Epidermal melanocyte (primary cell): ENCODE measurements around the gene FBLN5.
"Not testable (repeated sequence)": the region's sequence is repeated elsewhere in the genome, so short reads cannot be mapped to it uniquely, and the experiment has no call there.

Experiments used
- DNase-seq: peaks from one replicate; pipeline ENCODE4 v3.0.0; 2011; ENCODE audit warnings: low spot score; ENCODE audit not compliant: insufficient read length

FBLN5 gene

DNA sequence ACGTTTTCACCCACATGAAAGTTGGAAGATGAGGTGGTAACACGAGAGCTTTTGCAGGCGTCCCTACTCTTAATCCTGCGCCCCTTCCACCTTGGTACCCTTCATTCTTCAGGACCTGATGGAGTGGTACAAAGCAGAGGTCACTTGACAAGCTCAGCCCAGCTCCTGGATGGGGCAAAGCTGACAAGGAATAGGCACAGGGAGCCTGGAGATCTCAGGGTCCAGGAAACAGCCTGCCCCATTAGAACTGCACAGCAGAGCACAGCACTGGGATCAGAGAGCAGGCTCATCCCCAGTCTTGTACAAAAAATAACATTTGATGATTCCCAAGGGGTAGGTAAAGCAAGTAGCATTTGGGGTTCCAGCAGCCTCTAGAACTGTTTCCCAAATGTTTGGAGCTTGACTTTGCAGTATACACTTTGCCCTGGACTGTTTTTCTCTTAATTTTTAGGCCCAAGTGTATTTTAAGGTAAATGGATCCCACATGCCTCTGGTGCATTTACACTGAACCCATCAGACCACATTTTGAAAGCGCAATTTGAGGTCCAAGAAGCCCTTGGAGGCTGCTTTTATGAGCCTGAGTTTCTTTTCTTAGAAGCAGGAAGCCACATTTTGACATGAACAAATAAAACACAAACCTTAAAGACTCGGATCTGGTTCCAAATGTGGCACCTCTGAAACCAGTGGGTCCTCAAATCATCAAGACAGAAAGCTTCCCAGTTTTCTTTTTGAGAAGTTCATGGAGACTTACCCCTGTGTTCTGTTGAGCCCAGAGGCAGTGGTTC lies 80.8 kb downstream of the FBLN5 start:
- no peak for DNase-seq

DNA sequence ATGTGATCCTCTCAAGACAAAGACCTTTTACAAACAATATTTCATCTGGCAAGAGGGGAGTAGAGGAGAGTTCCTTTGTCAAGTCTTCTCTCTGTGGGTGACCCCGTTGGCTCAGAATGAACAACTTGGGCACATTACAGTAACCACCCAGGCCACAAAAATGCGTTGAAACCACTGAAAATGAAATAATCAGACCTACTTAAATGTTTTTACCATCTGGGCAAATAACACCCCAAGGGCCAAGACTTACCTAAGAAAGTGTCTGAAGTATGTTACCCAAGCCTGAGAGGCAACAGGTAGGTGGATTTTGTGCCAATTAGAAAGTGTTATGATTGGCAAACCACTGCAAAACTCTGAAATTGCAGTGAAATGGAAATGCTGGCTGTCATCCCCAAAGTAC lies 81.4 kb downstream of the FBLN5 start:
- no peak for DNase-seq

DNA sequence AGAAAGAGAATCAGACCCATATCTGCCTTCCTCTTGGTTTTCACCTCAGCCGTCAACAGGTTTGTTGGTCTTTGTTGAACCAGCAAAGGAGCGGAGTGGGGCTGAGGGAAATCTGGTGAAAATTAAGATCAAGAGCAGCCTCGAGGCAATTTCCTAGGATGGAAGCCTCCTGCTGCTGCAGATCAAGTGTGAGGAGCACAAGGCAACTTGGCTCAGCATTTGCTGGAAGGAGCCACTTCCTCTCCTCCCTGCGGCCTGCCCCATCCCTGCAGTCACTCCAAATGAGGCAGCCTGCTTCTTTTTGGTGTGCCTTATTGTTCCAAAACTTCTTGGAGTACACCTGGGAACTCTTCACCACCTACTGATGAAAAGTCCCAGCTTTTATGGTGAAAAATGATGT lies 85.1 kb downstream of the FBLN5 start:
- DNase-seq: no peak

DNA sequence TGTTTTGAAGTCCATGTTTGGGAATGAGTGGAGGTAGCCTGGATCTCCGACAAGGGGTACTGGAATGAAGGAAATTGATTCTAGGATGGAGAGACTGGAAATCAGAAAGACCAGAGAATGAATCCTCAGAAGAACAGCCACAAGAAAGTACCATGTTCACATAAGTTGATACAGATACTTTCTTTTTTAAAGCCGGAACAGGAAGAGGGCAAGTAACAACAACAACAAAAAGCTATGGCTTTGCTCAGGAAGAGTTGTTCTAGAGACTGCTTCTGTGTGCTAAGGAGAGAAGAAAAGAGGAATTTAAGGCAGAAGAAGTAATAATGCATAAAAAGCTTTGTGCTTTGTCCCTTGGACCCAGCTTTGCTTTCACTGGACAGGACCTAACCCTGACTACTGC lies 86.4 kb downstream of the FBLN5 start:
- no peak for DNase-seq

DNA sequence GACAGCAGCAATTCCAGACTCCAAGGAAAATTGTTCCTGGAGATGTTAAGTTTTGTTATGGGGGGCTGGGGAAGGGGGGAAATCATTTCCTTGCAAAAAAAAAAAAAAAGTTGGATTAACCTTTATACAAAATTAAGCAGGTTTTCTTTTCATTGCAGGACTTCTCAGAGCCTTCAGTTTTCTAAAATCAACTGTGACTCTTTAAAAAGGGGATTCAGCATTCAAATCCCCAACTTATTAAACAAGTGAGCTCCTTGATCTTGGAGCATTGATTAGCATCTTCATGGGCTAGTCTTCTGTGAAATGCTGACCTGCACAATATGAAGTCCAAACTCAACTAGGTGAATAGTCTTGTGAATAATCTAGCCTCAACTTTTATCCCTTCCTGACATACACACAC lies 87.3 kb downstream of the FBLN5 start:
- DNase-seq: no peak

DNA sequence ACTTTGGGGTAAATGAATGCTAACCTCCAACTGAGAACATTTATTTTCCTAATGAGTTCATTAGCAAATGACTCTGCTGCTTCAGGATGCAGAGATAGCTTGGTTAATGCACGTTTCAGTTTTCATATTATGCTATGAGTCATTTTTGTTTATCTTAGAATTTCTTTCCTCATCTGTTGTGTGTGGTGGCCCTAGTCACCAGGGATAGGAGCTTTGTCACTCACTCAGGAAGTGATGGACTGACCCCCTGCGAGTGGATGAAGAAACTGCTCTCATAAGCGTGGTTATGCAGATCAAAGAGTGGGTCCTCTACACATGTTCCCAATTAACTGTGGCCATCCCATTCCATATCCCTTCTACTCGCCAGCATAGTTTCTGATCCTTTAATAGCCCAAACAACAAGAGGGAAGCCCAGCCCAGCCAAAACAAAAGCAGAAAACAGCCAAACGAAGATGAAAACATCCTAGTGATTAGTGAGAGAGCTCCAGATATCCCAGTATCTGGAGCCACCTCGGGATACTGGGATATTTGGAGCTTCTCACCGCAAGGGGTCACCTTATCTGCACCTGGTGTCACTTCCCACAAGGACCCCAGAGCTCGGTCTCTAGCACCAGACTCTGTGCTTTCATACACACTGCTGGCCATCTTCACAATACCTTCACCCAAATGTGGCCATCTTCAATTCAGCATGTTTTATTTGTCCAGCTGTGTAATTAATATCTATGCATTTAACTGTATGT lies 88.8 kb downstream of the FBLN5 start:
- peak; percentile 47 for DNase-seq

DNA sequence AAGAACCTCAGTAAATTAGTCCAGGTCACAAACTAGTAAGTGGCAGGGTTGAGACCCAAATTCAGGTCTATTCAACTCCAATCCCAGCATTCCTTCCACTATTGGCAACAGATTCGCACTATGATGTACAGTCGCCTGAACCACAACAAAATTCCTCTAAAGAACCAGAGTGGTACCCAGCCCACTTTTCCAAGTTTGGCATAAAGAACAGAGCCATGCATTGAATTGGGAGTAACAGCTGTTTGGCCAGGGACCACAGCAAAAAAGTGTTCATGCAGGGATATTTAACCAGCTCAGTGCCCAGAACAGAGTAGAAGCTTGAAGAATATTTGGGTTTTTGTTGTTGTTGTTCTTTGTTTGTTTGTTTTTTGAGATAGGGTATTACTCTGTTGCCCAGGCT lies 89.9 kb downstream of the FBLN5 start:
- DNase-seq: no peak

DNA sequence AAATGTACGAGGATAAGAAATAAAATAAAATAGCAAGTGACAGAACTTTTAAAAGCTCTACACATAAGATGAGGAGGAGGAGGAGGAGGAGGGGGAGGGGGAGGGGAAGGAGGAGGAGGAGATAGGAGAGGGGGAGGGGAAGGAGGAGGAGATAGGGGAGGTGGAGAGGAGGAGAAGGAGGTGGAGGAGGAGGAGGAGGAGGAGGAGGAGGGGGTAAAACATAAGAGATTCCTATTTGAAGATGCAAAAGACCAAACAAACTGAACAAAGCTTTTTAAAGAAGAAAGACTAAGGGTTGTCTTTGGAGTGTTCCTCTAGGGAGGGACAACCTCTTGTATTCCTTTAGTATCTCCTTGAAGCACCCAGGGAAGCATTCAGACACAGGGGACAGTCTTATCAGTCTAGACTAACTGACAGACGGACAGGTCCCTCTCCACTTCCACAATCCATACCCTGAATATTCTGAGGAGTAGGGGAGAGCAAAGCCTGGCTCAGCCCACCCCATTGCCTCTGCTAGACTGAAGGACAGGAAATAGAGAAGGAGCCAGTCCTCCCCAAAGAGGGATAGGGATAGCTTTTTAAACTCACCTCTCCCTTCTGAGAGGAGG lies 93.1 kb downstream of the FBLN5 start:
- no peak for DNase-seq

DNA sequence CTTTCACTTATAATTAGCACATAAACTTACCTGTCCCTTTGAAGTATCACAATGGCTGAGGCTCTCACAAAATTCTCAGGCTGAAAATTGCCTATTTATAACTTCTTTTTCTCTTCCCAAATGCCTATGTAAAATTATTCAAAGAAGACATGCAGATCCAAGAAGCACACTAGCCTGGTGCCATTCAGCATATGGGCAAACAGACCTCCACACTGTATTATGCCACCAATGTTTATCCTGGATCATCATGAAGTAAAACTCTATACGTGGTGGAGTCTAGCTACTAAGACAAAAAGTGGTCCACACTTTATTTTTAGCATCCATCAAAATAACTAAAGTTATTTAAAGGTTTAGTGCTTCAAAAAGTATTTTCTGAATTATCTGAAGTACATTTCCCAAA lies 95.9 kb downstream of the FBLN5 start:
- DNase-seq: no peak

DNA sequence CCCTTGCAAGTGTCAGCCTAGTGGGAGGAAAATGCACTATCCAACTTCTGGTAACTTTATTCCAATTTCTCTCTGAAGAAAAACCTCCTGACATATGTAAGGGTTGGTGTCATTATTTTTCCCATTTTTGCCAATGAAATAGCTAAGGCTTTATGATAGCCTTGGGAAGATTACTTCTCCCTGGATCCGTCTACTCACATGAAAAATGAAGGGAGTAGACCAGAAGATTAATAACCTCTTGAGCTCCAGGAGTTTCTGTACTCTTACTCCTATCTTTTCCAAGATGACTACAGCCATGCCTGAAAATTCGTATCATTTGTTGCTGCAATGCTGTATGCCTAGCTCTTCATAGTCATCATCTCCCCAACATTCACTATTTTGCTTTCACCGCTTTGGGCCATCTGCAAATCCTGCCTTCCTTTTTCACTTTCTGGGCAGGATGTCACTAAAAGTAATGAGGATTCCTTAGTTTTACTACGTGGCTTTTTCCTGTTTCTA lies 98.9 kb downstream of the FBLN5 start:
- no peak for DNase-seq

DNA sequence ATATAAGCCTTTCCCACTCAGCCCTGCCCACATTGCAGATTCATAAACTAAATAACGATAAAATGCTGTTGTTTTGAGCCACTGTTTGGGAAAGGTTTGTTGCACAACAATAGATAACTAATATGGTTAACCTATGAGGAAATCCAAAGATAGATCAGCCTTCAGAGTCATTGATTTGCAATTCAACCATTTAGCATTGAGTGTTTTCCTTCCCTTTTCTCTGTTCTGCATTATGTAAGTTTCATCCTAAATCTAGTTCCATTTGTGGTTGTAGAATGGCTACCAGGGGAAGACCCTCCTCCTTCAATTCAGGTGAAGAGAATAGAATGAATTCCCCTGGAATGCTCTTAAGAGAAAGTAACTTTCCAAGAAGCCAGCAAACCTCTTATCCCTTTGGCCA lies 99.8 kb downstream of the FBLN5 start:
- no peak for DNase-seq

DNA sequence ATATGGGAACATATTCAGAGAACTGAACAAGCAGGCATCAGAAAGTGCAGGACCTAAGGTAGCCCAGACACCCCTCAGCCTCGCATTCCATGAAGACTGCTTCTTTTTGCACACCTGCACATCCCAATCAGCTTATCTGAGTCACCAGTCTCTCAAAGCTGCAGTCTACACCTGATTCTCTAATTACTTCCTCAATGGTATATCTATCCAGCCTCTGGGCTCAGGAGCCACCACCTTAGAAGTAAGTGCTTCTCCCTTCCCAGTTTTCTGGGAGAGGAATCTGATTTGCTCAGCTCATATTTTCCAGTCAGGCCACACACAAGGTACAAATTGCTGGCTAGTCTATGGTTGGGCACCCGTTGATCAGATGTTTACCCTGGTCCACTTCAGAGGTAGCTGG lies 101.8 kb downstream of the FBLN5 start:
- no peak for DNase-seq

DNA sequence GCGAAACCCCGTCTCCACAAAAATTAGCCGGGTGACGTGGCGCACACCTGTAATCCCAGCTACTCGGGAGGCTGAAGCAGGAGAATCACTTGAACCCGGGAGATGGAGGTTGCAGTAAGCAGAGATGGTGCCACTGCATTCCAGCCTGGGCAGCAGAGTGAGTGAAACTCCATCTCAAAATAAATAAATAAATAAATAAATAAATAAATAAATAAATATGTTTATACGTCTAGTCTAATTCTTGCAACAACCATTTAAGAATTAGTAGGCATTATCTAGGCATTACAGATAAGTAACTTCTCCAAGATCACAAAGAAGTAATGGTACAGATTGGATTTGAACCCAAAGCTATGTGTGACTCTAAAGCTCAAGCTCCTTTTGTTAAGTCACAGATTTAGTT lies 102.4 kb downstream of the FBLN5 start:
- not testable (repeated sequence) for DNase-seq

DNA sequence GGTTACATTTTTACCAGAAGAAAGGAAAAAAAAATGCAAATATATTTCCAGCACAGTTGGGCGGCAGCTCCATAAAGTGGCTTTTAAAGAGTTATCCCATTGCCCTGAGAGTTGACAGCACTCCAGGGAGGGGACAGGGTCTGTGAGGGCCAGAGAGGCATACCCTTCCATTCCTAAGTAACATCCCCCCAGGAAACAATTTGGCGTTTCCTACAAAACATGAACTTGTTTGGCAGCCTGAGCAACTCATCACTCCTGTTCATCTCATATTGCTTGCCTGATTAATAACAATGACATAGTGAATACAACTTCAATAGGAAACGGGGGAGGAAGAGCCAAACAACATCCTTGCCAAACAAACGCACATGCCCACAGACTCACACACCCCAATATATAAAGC lies 103.5 kb downstream of the FBLN5 start:
- DNase-seq: no peak

DNA sequence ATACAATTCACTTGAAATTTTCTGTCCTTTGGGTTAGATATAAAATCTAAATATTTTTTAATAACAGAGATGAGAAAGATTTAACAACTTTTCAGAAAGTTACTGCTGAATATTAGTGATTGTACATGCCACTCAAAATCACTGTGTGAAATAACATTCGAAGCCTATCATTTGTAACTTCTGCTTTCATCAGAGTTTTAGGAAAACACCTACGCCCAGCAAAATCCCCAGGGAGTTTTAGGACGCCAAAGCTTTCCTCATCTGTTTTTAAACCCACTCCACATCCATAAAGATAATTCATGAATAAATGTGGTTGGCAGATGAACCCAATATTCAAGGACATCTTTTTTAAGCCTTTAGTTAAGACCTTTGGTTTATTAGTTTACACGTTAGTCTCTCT lies 104.1 kb downstream of the FBLN5 start:
- DNase-seq: no peak

DNA sequence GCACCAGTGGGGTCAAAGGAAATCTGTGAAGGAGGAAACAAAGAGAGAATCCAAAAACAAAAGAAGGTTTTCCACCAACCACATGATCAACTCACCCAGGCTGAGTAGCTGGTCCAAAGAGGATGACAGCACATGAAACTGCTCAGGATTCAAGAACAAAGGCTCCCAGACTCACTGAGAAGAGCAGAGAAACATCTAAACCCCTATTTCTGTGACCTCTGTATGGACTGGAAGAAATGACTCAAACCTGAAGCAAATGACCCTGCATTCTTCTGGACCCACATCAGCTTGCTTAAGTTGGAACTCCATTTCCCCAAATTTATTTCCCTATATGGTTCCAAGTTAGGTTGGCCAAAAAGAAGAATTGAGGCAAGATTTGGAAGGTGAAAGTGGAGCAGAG lies 106.4 kb downstream of the FBLN5 start:
- no peak for DNase-seq

DNA sequence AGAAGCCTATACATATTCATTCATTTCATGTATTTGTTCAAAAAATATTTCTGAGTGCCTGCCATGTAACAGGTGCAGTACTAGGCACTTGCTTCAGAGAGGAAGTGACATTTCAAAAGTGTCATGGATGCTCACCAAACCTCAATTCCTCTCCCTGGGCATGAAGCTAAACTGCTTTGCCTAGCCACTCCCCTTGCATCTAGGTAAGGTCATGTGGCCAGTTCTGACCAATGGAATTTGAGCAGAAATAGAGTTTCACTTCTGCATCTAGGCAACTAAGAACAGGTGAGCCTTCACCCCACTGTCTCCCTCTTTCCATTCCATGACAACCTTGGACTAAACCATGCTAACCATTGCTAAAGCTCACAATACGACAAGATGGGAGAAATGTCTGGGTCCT lies 107.7 kb downstream of the FBLN5 start:
- no peak for DNase-seq

DNA sequence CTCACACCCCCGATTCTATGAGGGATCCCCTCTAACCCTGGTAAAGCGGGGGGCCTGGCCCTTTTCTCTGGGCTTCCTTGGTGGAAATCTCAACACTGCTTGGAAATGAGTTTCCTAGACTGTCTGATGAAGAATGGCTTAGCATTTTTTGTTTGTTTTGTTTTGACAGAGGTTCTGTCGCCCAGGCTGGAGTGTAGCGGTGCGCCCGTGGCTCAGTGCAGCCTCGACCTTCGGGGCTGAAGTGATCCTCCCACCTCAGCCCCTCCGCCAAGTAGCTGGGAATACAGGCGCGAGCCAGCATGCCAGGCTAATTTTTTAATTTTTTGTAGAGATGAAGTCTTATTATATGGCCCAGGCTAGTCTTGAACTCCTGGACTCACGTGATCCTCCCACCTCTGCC lies 110.4 kb downstream of the FBLN5 start:
- no peak for DNase-seq

DNA sequence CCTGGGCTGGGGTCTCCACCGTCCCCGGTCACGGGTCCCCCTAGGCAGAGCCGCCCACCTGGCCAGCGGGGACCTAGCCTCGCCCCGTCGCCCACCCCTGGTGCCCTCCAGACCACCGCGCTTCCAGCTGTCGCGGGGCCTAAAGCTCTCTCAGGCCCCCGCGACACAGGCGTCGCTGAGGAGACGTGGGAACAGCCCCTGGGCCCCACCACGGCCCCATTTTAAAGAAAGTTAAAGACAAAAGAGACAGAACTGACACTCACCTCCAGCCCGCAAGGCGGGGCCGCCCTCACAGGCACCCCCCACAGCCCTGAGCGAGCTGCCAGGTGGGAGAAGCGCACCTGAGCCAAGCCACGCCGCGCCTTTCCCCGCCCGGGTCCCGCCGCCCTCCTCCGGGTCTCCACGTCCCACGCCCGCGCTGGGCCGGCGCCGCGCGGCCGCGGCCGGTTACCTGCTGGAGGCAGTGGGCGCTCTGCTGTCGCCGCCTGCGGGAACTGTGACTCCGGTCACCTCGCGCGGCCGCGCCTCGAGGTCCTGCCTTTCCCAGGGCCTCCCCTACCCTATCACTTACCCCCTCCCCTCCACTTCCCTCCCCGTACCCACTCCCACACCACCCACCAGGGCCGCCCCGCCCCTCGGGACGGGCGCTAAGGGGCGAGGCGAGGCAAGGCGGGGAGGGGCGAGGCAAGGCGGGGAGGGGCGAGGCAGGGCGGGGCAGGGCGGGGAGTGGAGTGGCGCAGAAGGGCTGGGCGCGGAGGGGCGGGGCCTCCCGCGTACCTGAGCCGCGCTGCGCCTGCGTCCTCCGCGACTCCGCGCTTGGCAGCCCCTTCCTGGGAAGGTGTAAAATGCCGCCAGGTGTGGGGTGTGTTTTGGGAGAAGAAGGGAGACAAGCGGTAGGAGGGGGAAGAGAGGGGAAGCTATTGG lies 111.3 kb downstream of the FBLN5 start:
- no peak for DNase-seq

DNA sequence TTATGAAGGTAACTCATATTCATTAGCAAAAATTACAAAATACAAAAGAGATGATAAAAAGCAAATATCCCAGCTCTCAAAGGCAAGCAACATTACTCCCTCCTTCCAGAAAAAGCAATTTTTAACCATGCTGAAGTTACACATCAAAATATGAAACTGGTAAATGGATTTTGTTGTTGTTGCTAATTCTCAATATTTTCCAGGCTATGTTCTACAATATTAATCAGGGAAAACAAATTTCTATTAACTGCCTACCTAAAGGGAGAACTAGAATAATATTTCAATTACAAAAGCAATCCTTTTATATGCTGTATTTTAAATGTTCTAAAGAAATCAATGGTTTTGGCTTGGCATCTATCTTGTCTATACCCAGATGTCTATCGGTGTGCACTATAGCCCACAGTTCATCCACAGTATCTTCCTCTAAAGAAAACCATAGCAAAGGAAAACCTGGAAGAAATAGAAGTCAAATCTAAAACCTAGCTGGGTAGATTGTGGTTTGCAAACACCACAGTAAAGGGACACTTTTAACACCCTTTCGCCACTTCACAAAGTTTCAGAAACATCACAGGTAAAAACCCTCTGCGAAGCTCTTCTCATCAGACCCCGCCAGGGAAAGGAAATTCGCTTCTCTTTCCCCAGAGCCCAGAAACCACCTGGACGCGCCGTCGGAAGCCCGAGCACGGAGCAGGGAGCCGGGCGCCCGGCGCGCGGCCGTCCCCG lies 112.1 kb downstream of the FBLN5 start:
- DNase-seq: no peak

DNA sequence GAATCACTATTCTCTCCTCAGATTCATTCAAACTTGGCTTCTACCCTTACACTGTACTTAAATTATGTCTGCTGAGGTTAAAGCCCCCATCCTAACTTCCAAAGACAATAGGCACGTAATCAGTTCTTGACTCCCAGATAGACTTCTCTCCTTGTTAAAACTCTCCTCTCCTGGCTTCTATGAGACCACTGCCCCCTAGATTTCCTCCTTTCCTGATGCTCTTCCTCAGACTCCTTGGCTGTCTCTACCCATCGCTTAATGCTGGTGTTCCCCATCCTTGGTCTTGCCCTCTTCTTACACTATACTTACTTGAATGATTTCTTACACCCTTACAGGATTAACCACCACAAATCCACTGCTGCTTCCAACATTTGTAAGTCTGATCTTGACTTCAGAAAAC lies 112.9 kb downstream of the FBLN5 start:
- DNase-seq: no peak
